ENCODE measurements around the gene MEG3. TPM values are rescaled to one million over a fixed set of nuclear protein-coding genes. Genes with fewer than 3 reads are reported as not detected.

Gene MEG3
- total and polyA plus RNA-seq, 2 experiments from 2014 or later: not detected

DNA sequence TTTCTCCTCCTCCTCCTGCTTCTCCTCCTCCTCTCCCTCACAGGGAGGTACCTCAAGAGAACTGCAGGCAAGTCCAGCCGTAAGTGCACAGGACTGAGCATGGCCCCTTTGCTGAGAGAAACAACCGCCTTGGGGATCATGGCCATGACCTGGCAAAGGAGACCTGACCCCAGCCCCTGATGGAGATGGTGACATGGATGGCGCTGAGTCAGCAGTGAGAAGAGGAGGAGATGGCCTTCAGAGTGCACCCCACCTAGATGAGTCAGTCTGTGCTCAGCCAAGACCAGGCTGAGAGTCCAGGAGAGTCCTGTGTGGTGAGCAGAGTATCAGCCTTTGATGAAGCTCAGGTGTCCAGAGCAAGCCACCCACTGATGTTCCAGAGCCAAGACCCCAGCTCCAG is 36.4 kb downstream of the MEG3 start:
- Mint-ChIP-seq H3K36me3 (ENCODE audit: low read depth) (no peaks in the 10 kb centered on the region), H3K4me1 (no peaks in the 10 kb centered on the region), H3K27ac (no peak overlapping the region), H3K4me3 (no peak overlapping the region), H3K9me3 (peaks cover 9% of the 10 kb centered on the region), H3K27me3 (ENCODE audit: insufficient read depth, low read depth, poor library complexity) (peaks cover 10% of the 10 kb centered on the region)
- no peak overlapping the region for H2AFZ ChIP-seq
- no peak for ATAC-seq
- H3K4me2 ChIP-seq: no peak overlapping the region
- H3K4me1 ChIP-seq (ENCODE audit: insufficient read depth): no peaks in the 10 kb centered on the region
- DNase-seq (ENCODE audit: low spot score): no peak
- no peak overlapping the region for H3K4me3 ChIP-seq
- no peaks in the 10 kb centered on the region for H3K79me2 ChIP-seq (replicated peaks; ENCODE audit: insufficient read depth)
- H3K27me3 ChIP-seq (ENCODE audit: insufficient read depth): no peaks in the 10 kb centered on the region
- H3K36me3 ChIP-seq (ENCODE audit: insufficient read depth): no peaks in the 10 kb centered on the region; the same call in 1 of the 2 replicates
- no peaks in the 10 kb centered on the region for H4K20me1 ChIP-seq (replicated peaks; ENCODE audit: insufficient read depth)
- no peak overlapping the region for H3K27ac ChIP-seq (ENCODE audit: low read depth)
- H3K9me2 ChIP-seq (ENCODE audit: insufficient read depth): 0 out of 2 replicates have a peak, but pooled peaks cover 6% of the 10 kb centered on the region
- H3F3A ChIP-seq (replicated peaks; ENCODE audit: low read depth): no peaks in the 10 kb centered on the region
- TF ChIP-seq STAT1 (IDR thresholded peaks at IDR 0.05; ENCODE audit: unreplicated experiment): no peak
- TF ChIP-seq, protein P1, sequence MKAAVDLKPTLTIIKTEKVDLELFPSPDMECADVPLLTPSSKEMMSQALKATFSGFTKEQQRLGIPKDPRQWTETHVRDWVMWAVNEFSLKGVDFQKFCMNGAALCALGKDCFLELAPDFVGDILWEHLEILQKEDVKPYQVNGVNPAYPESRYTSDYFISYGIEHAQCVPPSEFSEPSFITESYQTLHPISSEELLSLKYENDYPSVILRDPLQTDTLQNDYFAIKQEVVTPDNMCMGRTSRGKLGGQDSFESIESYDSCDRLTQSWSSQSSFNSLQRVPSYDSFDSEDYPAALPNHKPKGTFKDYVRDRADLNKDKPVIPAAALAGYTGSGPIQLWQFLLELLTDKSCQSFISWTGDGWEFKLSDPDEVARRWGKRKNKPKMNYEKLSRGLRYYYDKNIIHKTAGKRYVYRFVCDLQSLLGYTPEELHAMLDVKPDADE (IDR thresholded peaks at IDR 0.05): no peak
- no peak for TF ChIP-seq NANOG (IDR thresholded peaks at IDR 0.05; ENCODE audit: borderline replicate concordance)
- TF ChIP-seq, protein P2, sequence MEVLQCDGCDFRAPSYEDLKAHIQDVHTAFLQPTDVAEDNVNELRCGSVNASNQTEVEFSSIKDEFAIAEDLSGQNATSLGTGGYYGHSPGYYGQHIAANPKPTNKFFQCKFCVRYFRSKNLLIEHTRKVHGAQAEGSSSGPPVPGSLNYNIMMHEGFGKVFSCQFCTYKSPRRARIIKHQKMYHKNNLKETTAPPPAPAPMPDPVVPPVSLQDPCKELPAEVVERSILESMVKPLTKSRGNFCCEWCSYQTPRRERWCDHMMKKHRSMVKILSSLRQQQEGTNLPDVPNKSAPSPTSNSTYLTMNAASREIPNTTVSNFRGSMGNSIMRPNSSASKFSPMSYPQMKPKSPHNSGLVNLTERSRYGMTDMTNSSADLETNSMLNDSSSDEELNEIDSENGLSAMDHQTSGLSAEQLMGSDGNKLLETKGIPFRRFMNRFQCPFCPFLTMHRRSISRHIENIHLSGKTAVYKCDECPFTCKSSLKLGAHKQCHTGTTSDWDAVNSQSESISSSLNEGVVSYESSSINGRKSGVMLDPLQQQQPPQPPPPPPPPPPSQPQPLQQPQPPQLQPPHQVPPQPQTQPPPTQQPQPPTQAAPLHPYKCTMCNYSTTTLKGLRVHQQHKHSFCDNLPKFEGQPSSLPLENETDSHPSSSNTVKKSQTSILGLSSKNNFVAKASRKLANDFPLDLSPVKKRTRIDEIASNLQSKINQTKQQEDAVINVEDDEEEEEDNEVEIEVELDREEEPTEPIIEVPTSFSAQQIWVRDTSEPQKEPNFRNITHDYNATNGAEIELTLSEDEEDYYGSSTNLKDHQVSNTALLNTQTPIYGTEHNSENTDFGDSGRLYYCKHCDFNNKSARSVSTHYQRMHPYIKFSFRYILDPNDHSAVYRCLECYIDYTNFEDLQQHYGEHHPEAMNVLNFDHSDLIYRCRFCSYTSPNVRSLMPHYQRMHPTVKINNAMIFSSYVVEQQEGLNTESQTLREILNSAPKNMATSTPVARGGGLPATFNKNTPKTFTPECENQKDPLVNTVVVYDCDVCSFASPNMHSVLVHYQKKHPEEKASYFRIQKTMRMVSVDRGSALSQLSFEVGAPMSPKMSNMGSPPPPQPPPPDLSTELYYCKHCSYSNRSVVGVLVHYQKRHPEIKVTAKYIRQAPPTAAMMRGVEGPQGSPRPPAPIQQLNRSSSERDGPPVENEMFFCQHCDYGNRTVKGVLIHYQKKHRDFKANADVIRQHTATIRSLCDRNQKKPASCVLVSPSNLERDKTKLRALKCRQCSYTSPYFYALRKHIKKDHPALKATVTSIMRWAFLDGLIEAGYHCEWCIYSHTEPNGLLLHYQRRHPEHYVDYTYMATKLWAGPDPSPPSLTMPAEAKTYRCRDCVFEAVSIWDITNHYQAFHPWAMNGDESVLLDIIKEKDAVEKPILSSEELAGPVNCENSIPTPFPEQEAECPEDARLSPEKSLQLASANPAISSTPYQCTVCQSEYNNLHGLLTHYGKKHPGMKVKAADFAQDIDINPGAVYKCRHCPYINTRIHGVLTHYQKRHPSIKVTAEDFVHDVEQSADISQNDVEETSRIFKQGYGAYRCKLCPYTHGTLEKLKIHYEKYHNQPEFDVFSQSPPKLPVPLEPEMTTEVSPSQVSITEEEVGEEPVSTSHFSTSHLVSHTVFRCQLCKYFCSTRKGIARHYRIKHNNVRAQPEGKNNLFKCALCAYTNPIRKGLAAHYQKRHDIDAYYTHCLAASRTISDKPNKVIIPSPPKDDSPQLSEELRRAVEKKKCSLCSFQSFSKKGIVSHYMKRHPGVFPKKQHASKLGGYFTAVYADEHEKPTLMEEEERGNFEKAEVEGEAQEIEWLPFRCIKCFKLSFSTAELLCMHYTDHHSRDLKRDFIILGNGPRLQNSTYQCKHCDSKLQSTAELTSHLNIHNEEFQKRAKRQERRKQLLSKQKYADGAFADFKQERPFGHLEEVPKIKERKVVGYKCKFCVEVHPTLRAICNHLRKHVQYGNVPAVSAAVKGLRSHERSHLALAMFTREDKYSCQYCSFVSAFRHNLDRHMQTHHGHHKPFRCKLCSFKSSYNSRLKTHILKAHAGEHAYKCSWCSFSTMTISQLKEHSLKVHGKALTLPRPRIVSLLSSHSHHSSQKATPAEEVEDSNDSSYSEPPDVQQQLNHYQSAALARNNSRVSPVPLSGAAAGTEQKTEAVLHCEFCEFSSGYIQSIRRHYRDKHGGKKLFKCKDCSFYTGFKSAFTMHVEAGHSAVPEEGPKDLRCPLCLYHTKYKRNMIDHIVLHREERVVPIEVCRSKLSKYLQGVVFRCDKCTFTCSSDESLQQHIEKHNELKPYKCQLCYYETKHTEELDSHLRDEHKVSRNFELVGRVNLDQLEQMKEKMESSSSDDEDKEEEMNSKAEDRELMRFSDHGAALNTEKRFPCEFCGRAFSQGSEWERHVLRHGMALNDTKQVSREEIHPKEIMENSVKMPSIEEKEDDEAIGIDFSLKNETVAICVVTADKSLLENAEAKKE (CRISPR knock-in tag; IDR thresholded peaks at IDR 0.05): no peak
- TF ChIP-seq, protein P3, sequence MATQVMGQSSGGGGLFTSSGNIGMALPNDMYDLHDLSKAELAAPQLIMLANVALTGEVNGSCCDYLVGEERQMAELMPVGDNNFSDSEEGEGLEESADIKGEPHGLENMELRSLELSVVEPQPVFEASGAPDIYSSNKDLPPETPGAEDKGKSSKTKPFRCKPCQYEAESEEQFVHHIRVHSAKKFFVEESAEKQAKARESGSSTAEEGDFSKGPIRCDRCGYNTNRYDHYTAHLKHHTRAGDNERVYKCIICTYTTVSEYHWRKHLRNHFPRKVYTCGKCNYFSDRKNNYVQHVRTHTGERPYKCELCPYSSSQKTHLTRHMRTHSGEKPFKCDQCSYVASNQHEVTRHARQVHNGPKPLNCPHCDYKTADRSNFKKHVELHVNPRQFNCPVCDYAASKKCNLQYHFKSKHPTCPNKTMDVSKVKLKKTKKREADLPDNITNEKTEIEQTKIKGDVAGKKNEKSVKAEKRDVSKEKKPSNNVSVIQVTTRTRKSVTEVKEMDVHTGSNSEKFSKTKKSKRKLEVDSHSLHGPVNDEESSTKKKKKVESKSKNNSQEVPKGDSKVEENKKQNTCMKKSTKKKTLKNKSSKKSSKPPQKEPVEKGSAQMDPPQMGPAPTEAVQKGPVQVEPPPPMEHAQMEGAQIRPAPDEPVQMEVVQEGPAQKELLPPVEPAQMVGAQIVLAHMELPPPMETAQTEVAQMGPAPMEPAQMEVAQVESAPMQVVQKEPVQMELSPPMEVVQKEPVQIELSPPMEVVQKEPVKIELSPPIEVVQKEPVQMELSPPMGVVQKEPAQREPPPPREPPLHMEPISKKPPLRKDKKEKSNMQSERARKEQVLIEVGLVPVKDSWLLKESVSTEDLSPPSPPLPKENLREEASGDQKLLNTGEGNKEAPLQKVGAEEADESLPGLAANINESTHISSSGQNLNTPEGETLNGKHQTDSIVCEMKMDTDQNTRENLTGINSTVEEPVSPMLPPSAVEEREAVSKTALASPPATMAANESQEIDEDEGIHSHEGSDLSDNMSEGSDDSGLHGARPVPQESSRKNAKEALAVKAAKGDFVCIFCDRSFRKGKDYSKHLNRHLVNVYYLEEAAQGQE (IDR thresholded peaks at IDR 0.05; ENCODE audit: unreplicated experiment): no peak
- TF ChIP-seq, protein P4, sequence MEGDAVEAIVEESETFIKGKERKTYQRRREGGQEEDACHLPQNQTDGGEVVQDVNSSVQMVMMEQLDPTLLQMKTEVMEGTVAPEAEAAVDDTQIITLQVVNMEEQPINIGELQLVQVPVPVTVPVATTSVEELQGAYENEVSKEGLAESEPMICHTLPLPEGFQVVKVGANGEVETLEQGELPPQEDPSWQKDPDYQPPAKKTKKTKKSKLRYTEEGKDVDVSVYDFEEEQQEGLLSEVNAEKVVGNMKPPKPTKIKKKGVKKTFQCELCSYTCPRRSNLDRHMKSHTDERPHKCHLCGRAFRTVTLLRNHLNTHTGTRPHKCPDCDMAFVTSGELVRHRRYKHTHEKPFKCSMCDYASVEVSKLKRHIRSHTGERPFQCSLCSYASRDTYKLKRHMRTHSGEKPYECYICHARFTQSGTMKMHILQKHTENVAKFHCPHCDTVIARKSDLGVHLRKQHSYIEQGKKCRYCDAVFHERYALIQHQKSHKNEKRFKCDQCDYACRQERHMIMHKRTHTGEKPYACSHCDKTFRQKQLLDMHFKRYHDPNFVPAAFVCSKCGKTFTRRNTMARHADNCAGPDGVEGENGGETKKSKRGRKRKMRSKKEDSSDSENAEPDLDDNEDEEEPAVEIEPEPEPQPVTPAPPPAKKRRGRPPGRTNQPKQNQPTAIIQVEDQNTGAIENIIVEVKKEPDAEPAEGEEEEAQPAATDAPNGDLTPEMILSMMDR (conservative IDR thresholded peaks at IDR 0.05; ENCODE audit: low read depth in 2 of 2): no peak
- TF ChIP-seq EZH2phosphoT487 (IDR thresholded peaks at IDR 0.05; ENCODE audit: unreplicated experiment): no peak
- TF ChIP-seq EZH2 (IDR thresholded peaks at IDR 0.05; ENCODE audit: low read depth, unreplicated experiment): no peak
- no peak for TF ChIP-seq POLR2AphosphoS5 (IDR thresholded peaks at IDR 0.05; ENCODE audit: low read depth)
- no peak for TF ChIP-seq ZNF331 (CRISPR knock-in tag; IDR thresholded peaks at IDR 0.05; ENCODE audit: low read depth)
- no peak for TF ChIP-seq CREB1 (CRISPR knock-in tag; IDR thresholded peaks at IDR 0.05; ENCODE audit: low read depth)
- TF ChIP-seq JUNB (IDR thresholded peaks at IDR 0.05; ENCODE audit: unreplicated experiment): no peak
- no peak for TF ChIP-seq ZNF114 (CRISPR knock-in tag; IDR thresholded peaks at IDR 0.05)

Data from GM23338 (cell line).